Peyer's patch (tissue), 4 donors: ENCODE data around the gene C19orf33.

Source experiments
- CTCF ChIP-seq, 6 experiments: fragments of 450-650 bp in 4 of 6; fragments of 200-600 bp in 2 of 6; sonication (generic) in 1 of 6; IDR thresholded peaks; one replicate each; pipeline ENCODE4 v1.5.1; 2017 to 2019; ENCODE audit warnings: antibody characterized with exemption in 6 of 6, mild to moderate bottlenecking in 3 of 6, moderate library complexity in 1 of 6
- POLR2A ChIP-seq, 2 donors: fragments of 450-650 bp; IDR thresholded peaks; one replicate each; pipeline ENCODE4 v1.5.1; 2017; ENCODE audit warnings: antibody characterized with exemption in 2 of 2, mild to moderate bottlenecking in 2 of 2, moderate library complexity in 2 of 2

- TF ChIP-seq POLR2A (IDR thresholded peaks at IDR 0.05) (no peak), CTCF (IDR thresholded peaks at IDR 0.05) (no peak)
Observed at GRCh38 chr19:38298821-38299680, 5.0 kb upstream of the C19orf33 start.
